HUES6 (cell line): ENCODE data around the gene GAB2.

Experiments
- H3K27ac ChIP-seq: 2 replicates; pipeline ENCODE4 v1.7.0; 2013; ENCODE audit warnings: low read depth, mild to moderate bottlenecking, low read length, inconsistent platforms
- H3K27me3 ChIP-seq: 2 replicates; pipeline ENCODE4 v1.6.1; 2013; ENCODE audit warnings: low read length; ENCODE audit not compliant: control insufficient read depth, insufficient read depth
- H3K36me3 ChIP-seq: 2 replicates; pipeline ENCODE4 v1.6.1; 2013; ENCODE audit warnings: low read length; ENCODE audit not compliant: control insufficient read depth, insufficient read depth
- H3K4me1 ChIP-seq: 2 replicates; pipeline ENCODE4 v1.6.1; 2013; ENCODE audit warnings: low read length; ENCODE audit not compliant: control insufficient read depth, insufficient read depth
- H3K4me3 ChIP-seq: 2 replicates; pipeline ENCODE4 v1.5.1; 2013; ENCODE audit warnings: low read depth, low read length
- H3K9ac ChIP-seq: one replicate; pipeline ENCODE4 v1.6.1; 2013; ENCODE audit warnings: mild to moderate bottlenecking, low read length
- H3K9me3 ChIP-seq: 2 replicates; pipeline ENCODE4 v1.6.1; 2013; ENCODE audit warnings: low read depth, low read length; ENCODE audit not compliant: control insufficient read depth, insufficient read depth

GAB2 gene

DNA sequence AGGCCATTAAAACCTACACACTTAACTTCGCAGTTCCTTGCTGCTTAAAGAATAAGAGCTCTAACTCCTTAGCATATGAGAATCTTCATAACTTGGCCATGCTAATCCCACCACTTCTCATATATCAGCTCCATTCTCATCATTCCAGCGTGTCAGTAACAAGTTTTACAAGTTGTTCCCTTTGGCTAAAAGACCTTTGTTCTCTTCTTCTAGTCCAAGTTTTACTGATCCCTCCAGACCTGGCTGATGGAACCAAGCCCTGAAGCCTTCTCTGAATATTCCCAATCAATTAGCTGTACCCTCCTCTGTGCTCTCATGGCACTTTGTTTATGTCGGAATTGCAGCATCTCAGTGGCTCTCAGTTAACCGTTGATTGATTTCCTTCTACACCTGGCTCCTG, 35.8 kb downstream of the GAB2 start:
- peaks cover 36% of the 10 kb centered on the region for H3K9me3 ChIP-seq
- H3K9ac ChIP-seq: no peak overlapping the region
- no peak overlapping the region for H3K4me3 ChIP-seq
- H3K36me3 ChIP-seq: peaks cover 8% of the 10 kb centered on the region; the same call in 1 of the 2 replicates
- no peaks in the 10 kb centered on the region for H3K27me3 ChIP-seq
- peaks cover 9% of the 10 kb centered on the region for H3K4me1 ChIP-seq
- no peak overlapping the region for H3K27ac ChIP-seq

DNA sequence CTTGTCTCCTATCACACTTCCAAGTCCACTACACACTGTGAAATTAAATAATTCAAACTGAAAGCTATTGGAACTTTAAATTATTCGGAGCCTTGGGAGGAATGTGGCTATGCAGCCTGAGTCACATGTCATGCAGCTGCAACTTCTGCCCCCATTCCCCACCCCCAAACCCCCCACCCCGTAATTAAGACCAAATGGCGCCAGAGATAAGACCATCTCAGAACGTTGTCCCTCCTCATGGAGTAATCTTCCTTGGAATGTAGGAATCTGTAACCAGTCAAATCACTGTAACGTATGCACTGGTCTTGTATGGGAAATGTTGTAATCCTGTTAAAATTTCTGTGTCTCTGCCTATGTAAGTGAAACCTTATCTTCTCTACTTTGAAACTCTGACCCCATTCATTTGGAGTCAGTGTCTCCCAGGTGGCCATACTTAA, 37.0 kb downstream of the GAB2 start:
- Histone ChIP-seq H3K36me3 (peaks cover 8% of the 10 kb centered on the region; the same call in 1 of the 2 replicates), H3K9me3 (peaks cover 36% of the 10 kb centered on the region), H3K27me3 (no peaks in the 10 kb centered on the region), H3K4me1 (peaks cover 9% of the 10 kb centered on the region), H3K27ac (no peak overlapping the region; the same call in 1 of the 2 replicates), H3K4me3 (no peak overlapping the region), H3K9ac (no peak overlapping the region)

DNA sequence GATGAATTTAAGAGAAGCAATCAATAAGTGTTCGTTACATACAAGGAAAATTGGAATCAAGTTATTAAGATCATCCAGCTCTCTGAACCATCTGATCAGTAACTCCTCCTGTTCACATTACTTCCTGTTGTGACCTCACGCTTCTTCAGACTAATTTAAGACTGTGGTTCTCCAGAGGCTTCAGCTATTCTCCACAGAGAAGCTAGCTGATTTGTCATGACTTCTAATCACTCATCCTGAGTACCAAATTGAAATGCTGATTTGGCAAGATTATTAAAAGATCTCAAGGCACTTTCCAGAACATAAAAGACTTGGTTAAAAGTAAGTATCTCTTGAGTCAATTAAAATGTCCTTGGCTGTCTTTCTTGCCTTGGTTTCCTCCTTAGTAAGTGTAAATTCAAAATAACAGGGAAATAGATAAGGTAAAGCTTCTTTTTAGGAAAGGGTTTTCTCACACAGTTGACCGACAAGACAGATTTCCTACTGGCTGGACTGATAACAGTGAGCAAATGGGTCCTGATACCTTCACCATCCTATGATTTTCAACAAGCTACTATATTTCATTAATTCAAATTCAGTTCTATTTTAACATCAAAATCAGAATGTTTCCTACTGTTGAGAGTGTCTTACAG, 38.5 kb downstream of the GAB2 start:
- Histone ChIP-seq H3K4me1 (peaks cover 9% of the 10 kb centered on the region), H3K4me3 (no peak overlapping the region), H3K9me3 (peaks cover 22% of the 10 kb centered on the region), H3K27me3 (no peaks in the 10 kb centered on the region), H3K27ac (no peak overlapping the region), H3K36me3 (peaks cover 4% of the 10 kb centered on the region; the same call in 1 of the 2 replicates), H3K9ac (no peak overlapping the region)

DNA sequence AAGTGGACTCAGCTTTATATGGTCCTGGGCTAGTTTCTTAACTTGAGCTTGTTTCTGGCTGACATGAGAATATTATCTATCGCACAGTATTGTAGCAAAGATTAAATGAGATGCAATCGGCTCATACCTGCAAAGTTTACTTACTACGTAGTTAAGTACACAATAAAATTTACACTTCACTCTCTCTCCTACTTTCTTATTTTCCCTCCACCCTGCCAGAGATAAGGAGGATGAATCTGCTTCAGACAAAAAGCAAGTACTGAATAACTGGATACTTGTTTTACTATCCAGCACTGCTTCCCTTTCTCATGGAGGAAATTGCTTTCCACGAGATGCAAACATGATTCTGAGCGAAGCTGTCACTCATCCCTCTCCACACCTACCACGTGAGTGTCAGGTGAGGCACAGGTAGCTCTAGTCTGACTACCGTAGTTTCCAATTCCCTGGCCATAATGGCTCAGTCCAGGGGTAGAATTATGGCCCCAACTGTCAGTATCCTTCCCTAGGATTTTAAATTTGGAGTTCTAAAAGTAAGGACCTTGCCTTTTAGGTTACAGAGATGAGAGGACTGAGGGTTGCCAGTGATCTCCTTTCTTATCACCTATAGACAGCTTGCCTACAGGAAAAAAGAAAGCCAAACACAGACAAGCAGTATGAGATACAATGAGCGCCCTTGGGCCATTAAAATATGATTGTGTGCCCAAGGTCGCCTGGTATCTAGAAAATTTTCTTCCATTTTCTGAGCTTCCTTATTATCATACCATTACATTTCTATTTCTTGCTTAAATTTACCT, 39.8 kb downstream of the GAB2 start:
- Histone ChIP-seq H3K9me3 (peaks cover 15% of the 10 kb centered on the region; the same call in 1 of the 2 replicates), H3K27me3 (no peaks in the 10 kb centered on the region), H3K4me1 (peaks cover 9% of the 10 kb centered on the region), H3K36me3 (no peaks in the 10 kb centered on the region), H3K4me3 (no peak overlapping the region), H3K9ac (no peak overlapping the region), H3K27ac (no peak overlapping the region)

DNA sequence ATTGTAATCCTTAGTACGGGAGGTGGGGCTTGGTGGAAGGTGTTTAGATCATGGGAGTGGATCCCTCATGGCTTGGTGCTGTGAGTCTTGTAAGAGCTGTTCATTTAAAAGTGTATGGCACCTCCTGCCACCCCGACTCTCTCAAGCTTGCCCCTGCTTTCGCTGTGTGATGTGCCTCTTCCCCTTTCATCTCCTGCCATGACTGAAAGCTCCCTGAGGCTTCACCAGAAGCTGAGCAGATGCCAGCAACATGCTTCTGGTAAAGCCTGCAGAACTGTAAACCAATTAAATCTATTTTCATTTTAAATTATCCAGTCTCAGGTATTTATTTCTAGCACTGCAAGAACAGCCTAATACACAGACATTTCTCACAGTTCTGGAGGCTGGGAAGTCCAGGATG, 40.8 kb downstream of the GAB2 start:
- Histone ChIP-seq H3K4me3 (no peak overlapping the region), H3K9me3 (peaks cover 15% of the 10 kb centered on the region; the same call in 1 of the 2 replicates), H3K27ac (no peak overlapping the region), H3K4me1 (peaks cover 7% of the 10 kb centered on the region), H3K27me3 (no peaks in the 10 kb centered on the region), H3K9ac (no peak overlapping the region), H3K36me3 (no peaks in the 10 kb centered on the region)

DNA sequence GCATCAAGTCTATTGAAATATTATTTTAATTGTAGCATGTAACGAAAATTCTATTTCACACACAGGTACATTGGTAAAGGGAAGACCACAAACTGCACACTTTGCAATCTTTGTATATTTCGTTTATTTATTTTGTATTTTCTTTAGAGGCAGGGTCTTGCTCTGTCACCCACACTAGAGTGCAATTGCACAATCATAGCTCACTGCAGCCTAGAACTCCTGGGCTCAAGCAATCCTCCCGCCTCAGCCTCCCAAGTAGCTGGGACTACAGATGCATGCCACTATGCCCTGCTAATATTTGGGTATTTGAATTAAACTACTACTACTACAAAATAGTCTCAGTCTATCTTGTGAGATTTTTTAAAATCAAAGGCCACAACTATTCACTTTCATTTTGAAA, 42.7 kb downstream of the GAB2 start:
- H3K27ac ChIP-seq: no peak overlapping the region
- H3K9me3 ChIP-seq: peaks cover 15% of the 10 kb centered on the region; the same call in 1 of the 2 replicates
- peaks cover 14% of the 10 kb centered on the region for H3K4me1 ChIP-seq
- H3K4me3 ChIP-seq: no peak overlapping the region
- H3K36me3 ChIP-seq: no peaks in the 10 kb centered on the region
- no peaks in the 10 kb centered on the region for H3K27me3 ChIP-seq
- no peak overlapping the region for H3K9ac ChIP-seq

DNA sequence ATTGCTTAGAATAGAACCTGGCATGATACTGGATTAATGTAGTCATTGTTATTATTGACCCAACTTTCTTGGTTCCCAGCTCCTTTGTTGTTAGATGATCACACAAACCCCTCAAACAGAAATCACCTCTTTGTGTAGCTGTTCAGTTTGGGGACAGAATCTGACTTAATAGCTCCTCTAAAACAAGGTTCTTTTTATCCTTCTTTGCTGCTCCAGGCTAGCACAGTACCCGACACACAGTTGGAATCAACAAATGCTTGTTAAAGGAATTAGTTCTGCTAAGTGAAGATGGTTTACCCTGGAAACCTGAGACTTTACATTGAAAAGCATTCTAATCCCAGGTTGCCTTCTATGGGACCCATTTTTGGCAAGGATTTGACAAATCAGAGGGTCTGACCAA, 43.9 kb downstream of the GAB2 start:
- peaks cover 10% of the 10 kb centered on the region for H3K4me1 ChIP-seq

DNA sequence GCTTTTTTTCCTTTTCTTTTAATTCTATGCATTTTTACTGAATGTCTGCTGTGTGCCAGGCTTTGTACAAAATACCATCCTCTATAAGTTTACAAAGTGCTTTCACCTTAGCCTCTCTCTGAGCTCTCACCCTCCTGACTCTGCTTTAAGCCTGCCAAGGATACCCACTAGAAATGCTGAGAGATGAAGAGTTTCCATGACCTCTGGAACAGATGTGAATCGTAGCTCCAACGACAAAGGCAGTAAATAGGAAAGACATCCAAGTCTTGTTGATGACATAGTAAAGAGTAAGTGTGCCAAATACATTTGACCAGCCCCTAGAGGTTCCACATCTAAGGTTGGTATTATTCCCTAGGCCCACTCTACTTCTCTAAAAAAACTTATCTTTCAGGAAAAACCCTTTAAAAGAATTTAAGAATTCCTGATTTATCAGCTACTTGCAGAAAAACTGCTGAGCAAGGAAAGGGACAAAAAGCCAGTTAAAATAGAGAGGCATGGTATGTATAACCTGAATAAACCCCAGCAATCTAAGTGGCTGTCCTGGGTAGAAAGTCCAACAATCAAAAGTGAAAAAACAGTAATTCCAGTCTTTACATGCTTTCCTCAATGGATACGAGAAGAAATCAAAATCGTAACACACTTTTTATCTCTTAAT, 45.4 kb downstream of the GAB2 start:
- 0 out of 2 replicates have a peak, but pooled peaks cover 8% of the 10 kb centered on the region for H3K9me3 ChIP-seq
- no peak overlapping the region for H3K27ac ChIP-seq
- no peak overlapping the region for H3K4me3 ChIP-seq
- H3K4me1 ChIP-seq: peaks cover 14% of the 10 kb centered on the region
- no peaks in the 10 kb centered on the region for H3K27me3 ChIP-seq
- H3K9ac ChIP-seq: no peak overlapping the region
- H3K36me3 ChIP-seq: no peaks in the 10 kb centered on the region

More for the DNA sequence above, 43.9 kb downstream of the GAB2 start:
- no peaks in the 10 kb centered on the region for H3K36me3 ChIP-seq
- H3K4me3 ChIP-seq: no peak overlapping the region
- peaks cover 15% of the 10 kb centered on the region; the same call in 1 of the 2 replicates for H3K9me3 ChIP-seq
- no peaks in the 10 kb centered on the region for H3K27me3 ChIP-seq
- H3K9ac ChIP-seq: no peak overlapping the region
- no peak overlapping the region for H3K27ac ChIP-seq

DNA sequence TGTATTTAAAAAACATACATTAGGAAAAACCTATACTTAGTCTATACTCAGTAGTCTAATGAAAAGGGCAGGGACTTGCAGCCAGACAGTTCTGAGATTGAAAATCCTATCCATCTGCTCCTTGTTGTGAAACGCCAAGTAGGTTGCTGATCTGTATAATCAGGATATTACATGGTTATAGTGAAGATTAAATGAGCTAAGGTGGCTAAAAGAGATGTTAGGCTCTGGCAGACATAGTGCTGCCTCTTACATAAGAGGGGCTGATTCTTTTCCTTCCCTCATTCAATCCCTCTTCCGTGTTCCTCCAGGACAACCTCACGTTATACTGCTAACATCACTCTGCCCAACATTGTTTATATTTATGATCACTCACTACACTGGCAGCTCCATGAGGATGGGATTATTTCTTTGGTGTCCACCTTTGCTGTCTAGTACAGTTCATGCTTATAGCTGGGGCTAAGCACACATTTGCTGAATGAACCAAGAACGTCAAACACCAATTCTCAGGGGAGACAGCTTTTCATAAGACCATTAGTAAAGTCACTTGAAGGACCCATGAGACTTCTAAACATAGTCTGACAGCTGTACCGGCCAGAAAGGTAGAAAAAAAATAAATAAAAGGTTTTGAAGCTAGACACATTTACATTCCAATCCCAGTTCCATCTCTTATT, 46.3 kb downstream of the GAB2 start:
- H3K27me3 ChIP-seq: no peaks in the 10 kb centered on the region
- H3K4me1 ChIP-seq: peaks cover 14% of the 10 kb centered on the region
- 0 out of 2 replicates have a peak, but pooled peaks cover under 1% of the 10 kb centered on the region for H3K9me3 ChIP-seq
- no peaks in the 10 kb centered on the region for H3K36me3 ChIP-seq
- no peak overlapping the region for H3K9ac ChIP-seq
- no peak overlapping the region for H3K4me3 ChIP-seq
- H3K27ac ChIP-seq: no peak overlapping the region; the same call in 1 of the 2 replicates

DNA sequence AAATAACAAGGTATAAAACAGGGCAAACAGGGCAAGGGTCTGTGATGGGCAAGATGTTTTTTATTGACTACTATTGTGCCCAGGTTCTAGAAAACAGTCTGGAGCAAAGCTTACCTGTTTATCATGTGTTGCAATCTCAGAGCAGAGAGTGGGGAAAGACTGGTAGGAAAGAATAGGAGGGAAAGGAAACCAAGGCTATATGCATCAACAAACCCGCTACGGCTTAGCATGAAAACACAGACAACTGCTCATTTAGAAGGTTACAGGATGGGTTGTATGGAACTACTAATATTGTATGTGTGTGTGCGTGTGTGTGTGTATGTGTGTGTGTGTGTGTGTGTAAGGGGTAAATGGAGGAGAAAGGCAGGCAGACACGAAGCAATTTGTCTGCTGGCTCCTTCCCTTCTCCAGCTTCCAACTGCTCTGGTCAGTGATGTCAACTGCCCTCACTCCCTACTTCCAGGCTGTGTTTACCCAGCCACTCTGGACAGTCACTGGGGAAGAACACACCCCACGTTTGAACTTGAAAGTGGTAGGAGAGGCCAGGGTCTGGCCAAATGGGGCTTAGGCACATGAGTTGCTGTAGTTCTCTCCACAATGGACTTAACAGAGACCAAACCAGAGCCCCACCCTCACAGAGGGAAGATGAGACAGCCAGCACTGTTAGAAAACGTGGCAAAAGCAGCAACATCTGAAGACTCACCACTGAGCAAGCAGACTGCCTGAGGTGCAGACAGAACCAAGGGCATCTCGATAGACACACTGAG, 47.0 kb downstream of the GAB2 start:
- H3K27me3 ChIP-seq: no peaks in the 10 kb centered on the region
- no peaks in the 10 kb centered on the region for H3K9me3 ChIP-seq
- no peak overlapping the region; the same call in 1 of the 2 replicates for H3K27ac ChIP-seq
- H3K4me1 ChIP-seq: peaks cover 19% of the 10 kb centered on the region
- H3K36me3 ChIP-seq: no peaks in the 10 kb centered on the region
- no peak overlapping the region for H3K4me3 ChIP-seq
- peak overlapping the region; percentile 51 for H3K9ac ChIP-seq
